Measurements from ENCODE around the gene TET1. TPM values are rescaled to one million over a fixed set of nuclear protein-coding genes. Genes with fewer than 3 reads are reported as not detected.
"Not testable (repeated sequence)": the region's sequence is repeated elsewhere in the genome, so short reads cannot be mapped to it uniquely, and the experiment has no call there.

The TET1 gene
- total RNA-seq, 3 donors from 2014 or later = 6.9 to 12.8 (median 6.9) TPM

GRCh38 chr10:68633816-68634466, 73.8 kb downstream of the TET1 start:
- intact Hi-C loops (cut with DNase I; ENCODE audit: low total_unique reads) = no loop called here
- H3K27ac ChIP-seq = no peak overlapping the region
- no peaks in the 10 kb centered on the region for H3K27me3 ChIP-seq
- DNase-seq (ENCODE audit: low spot score in 2 of 2) = no peak
- H3K9me3 ChIP-seq = no peaks in the 10 kb centered on the region
- no peaks in the 10 kb centered on the region for H3K4me1 ChIP-seq
- H3K4me3 ChIP-seq = no peak overlapping the region
- TF ChIP-seq CTCF (IDR thresholded peaks at IDR 0.05) (no peak), POLR2A (IDR thresholded peaks at IDR 0.05) (no peak), POLR2AphosphoS5 (IDR thresholded peaks at IDR 0.05) (no peak)
- H3K36me3 ChIP-seq = no peaks in the 10 kb centered on the region

- DNase-seq (ENCODE audit: low spot score in 2 of 2) = no peak
- H3K4me3 ChIP-seq = no peak overlapping the region
- TF ChIP-seq POLR2AphosphoS5 (IDR thresholded peaks at IDR 0.05) = no peak
- TF ChIP-seq POLR2A (IDR thresholded peaks at IDR 0.05) = no peak
- TF ChIP-seq CTCF (IDR thresholded peaks at IDR 0.05) = no peak
- no peaks in the 10 kb centered on the region for H3K36me3 ChIP-seq
- no peaks in the 10 kb centered on the region for H3K4me1 ChIP-seq
- no peaks in the 10 kb centered on the region for H3K27me3 ChIP-seq
- H3K9me3 ChIP-seq = no peaks in the 10 kb centered on the region
- H3K27ac ChIP-seq = no peak overlapping the region
- intact Hi-C loops (cut with DNase I; ENCODE audit: low total_unique reads) = no loop called here
Measured at GRCh38 chr10:68636335-68636734, 76.2 kb downstream of the TET1 start.

GRCh38 chr10:68643550-68643949, 83.4 kb downstream of the TET1 start:
- H3K27ac ChIP-seq; H3K27me3 ChIP-seq; DNase-seq (ENCODE audit: low spot score in 2 of 2); H3K4me3 ChIP-seq; H3K9me3 ChIP-seq; H3K4me1 ChIP-seq; H3K36me3 ChIP-seq: not testable (repeated sequence)
- intact Hi-C loops (cut with DNase I; ENCODE audit: low total_unique reads) = loop anchor here (5.0 kb wide), 1 partner anchor 761 kb away; the partner anchor contains the start of gene SIRT1

- DNase-seq (ENCODE audit: low spot score in 2 of 2) = no peak
- Histone ChIP-seq H3K36me3 (no peaks in the 10 kb centered on the region), H3K9me3 (no peaks in the 10 kb centered on the region), H3K27me3 (no peaks in the 10 kb centered on the region), H3K27ac (peak overlapping the region; percentile 45 to 60), H3K4me1 (no peaks in the 10 kb centered on the region), H3K4me3 (no peak overlapping the region)
- intact Hi-C loops (cut with DNase I; ENCODE audit: low total_unique reads) = no loop called here
- TF ChIP-seq POLR2A (IDR thresholded peaks at IDR 0.05) = no peak
- TF ChIP-seq POLR2AphosphoS5 (IDR thresholded peaks at IDR 0.05) = no peak
- TF ChIP-seq CTCF (IDR thresholded peaks at IDR 0.05) = no peak
Measured at GRCh38 chr10:68647672-68648341, 87.7 kb downstream of the TET1 start.

- no peak for DNase-seq (ENCODE audit: low spot score in 2 of 2)
- no peak overlapping the region for H3K27ac ChIP-seq
- no peak overlapping the region for H3K4me3 ChIP-seq
- no peaks in the 10 kb centered on the region for H3K4me1 ChIP-seq
- intact Hi-C loops (cut with DNase I; ENCODE audit: low total_unique reads) = no loop called here
- no peaks in the 10 kb centered on the region for H3K27me3 ChIP-seq
- no peaks in the 10 kb centered on the region for H3K36me3 ChIP-seq
- no peak for TF ChIP-seq POLR2AphosphoS5 (IDR thresholded peaks at IDR 0.05)
- no peak for TF ChIP-seq POLR2A (IDR thresholded peaks at IDR 0.05)
- TF ChIP-seq CTCF (IDR thresholded peaks at IDR 0.05) = no peak
- no peaks in the 10 kb centered on the region for H3K9me3 ChIP-seq
Measured at GRCh38 chr10:68655620-68656126, 95.5 kb downstream of the TET1 start.
